A549 (cell line): ENCODE measurements around the gene ANKRD33. TPM values are rescaled to one million over a fixed set of nuclear protein-coding genes. Genes with fewer than 3 reads are reported as not detected.

Experiments used
- ATAC-seq, 2 experiments: fragments of 200-7000 bp in 1 of 2; fragments of >200 bp in 1 of 2; cut with Nextera tagmentation in 1 of 2; cut with Tn5 transposase in 1 of 2; 3 replicates each; pipeline versions ENCODE4 v1.8.0 to v1.9.1; 2018 to 2020; ENCODE audit warnings: mild to moderate bottlenecking in 1 of 2, moderate library complexity in 1 of 2
- CTCF ChIA-PET: fragments of 300-600 bp; sonication (Branson Sonifier 250); formaldehyde crosslinking; extraction: SDS; loops from one replicate; lab custom pipeline; 2021; ENCODE audit warnings: antibody characterized with exemption, inconsistent platforms; lab: Yijun Ruan, JAX
- POLR2A ChIA-PET: fragments of 350-600 bp; formaldehyde crosslinking; extraction: SDS; loops from one replicate; lab custom pipeline; 2021; ENCODE audit warnings: antibody characterized with exemption, inconsistent platforms; lab: Yijun Ruan, JAX
- DNase-seq, 2 experiments: peaks; one replicate each; pipeline versions ENCODE4 v3.0.0 to v3.0.0-alpha.2; 2011 to 2016; ENCODE audit warnings: low read depth in 1 of 2, low spot score in 1 of 2
- FAIRE-seq: peaks from 2 replicates; lab custom pipeline; 2011; peaks lifted over from hg19 to GRCh38; lab: Jason Lieb, UNC
- H3K27ac ChIP-seq, 2 experiments: fragments of >200 bp; sonication (Bioruptor Twin); formaldehyde crosslinking; 3 replicates each; pipeline ENCODE4 v1.5.1; 2016 to 2017
- H3K4me1 ChIP-seq: fragments of >200 bp; sonication (Bioruptor Twin); formaldehyde crosslinking; 3 replicates; pipeline ENCODE4 v1.6.1; 2016
- H3K4me2 ChIP-seq: fragments of >200 bp; sonication (Bioruptor Twin); formaldehyde crosslinking; 3 replicates; pipeline ENCODE4 v1.6.1; 2016
- H3K4me3 ChIP-seq: fragments of >200 bp; sonication (Bioruptor Twin); formaldehyde crosslinking; 3 replicates; pipeline ENCODE4 v1.5.1; 2016
- H3K9me3 ChIP-seq: fragments of >200 bp; sonication (Bioruptor Twin); formaldehyde crosslinking; 3 replicates; pipeline ENCODE4 v1.6.1; 2016
- CBX2 ChIP-seq: fragments of 200-600 bp; sonication (generic); IDR thresholded peaks from 2 replicates; pipeline ENCODE4 v1.6.1; 2016; ENCODE audit warnings: low read depth, mild to moderate bottlenecking, borderline replicate concordance
- CHD2 ChIP-seq: fragments of 150-350 bp; IDR thresholded peaks from 2 replicates; pipeline ENCODE4 v1.6.1; 2014; ENCODE audit warnings: low read length; ENCODE audit not compliant: partially characterized antibody
- CHD4 ChIP-seq: fragments of 200-600 bp; sonication (generic); IDR thresholded peaks from 2 replicates; pipeline ENCODE4 v1.6.1; 2016; ENCODE audit warnings: antibody characterized with exemption, mild to moderate bottlenecking, borderline replicate concordance
- FOSB ChIP-seq: fragments of 250-450 bp; sonication (Bioruptor Pico); IDR thresholded peaks from 2 replicates; pipeline ENCODE4 v1.5.0; 2020; ENCODE audit warnings: mild to moderate bottlenecking, moderate library complexity
- FOXS1 ChIP-seq: fragments of 250-450 bp; sonication (Bioruptor Pico); IDR thresholded peaks from 2 replicates; pipeline ENCODE4 v1.5.0; 2020; ENCODE audit warnings: mild to moderate bottlenecking, moderate library complexity
- HES2 ChIP-seq: fragments of >200 bp; sonication (Bioruptor Twin); formaldehyde crosslinking; IDR thresholded peaks from 2 replicates; pipeline ENCODE4 v1.6.1; 2016
- HEYL ChIP-seq: fragments of 250-450 bp; sonication (Bioruptor Pico); IDR thresholded peaks from 2 replicates; pipeline ENCODE4 v1.8.0; 2021; ENCODE audit warnings: mild to moderate bottlenecking, moderate library complexity
- JUNB ChIP-seq: fragments of >200 bp; sonication (Bioruptor Twin); formaldehyde crosslinking; IDR thresholded peaks from 2 replicates; pipeline ENCODE4 v1.6.1; 2016
- KDM1A ChIP-seq: fragments of 200-600 bp; sonication (generic); IDR thresholded peaks from 2 replicates; pipeline ENCODE4 v1.6.1; 2016; ENCODE audit warnings: low read depth, mild to moderate bottlenecking
- KDM5A ChIP-seq: fragments of 200-600 bp; sonication (generic); IDR thresholded peaks from 2 replicates; pipeline ENCODE4 v1.6.1; 2016; ENCODE audit warnings: antibody characterized with exemption, mild to moderate bottlenecking
- MAX ChIP-seq: IDR thresholded peaks from 2 replicates; pipeline ENCODE4 v1.6.1; 2012
- NFE2L2 ChIP-seq: fragments of 150-350 bp; conservative IDR thresholded peaks from 2 replicates; pipeline ENCODE4 v1.6.1; 2014; ENCODE audit warnings: low read length
- NPAS2 ChIP-seq: fragments of 250-450 bp; sonication (Bioruptor Pico); IDR thresholded peaks from 2 replicates; pipeline ENCODE4 v1.8.0; 2022; ENCODE audit warnings: mild to moderate bottlenecking, moderate library complexity, borderline replicate concordance
- NR3C1 ChIP-seq: fragments of >200 bp; sonication (Bioruptor Twin); formaldehyde crosslinking; IDR thresholded peaks from 3 replicates; pipeline ENCODE4 v1.6.1; 2017
- PBX3 ChIP-seq: IDR thresholded peaks from 2 replicates; pipeline ENCODE4 v1.6.1; 2012
- POLR2A ChIP-seq: IDR thresholded peaks from 2 replicates; pipeline ENCODE4 v1.6.1; 2012; ENCODE audit warnings: mild to moderate bottlenecking, low read length
- RCOR1 ChIP-seq: fragments of 150-350 bp; IDR thresholded peaks from 2 replicates; pipeline ENCODE4 v1.6.1; 2014; ENCODE audit warnings: antibody characterized with exemption, low read length, low read depth
- SMC3 ChIP-seq: fragments of >200 bp; sonication (Bioruptor Twin); formaldehyde crosslinking; IDR thresholded peaks from 3 replicates; pipeline ENCODE4 v1.6.1; 2018; ENCODE audit warnings: inconsistent platforms
- SREBF2 ChIP-seq: fragments of 450-650 bp; IDR thresholded peaks from 2 replicates; pipeline ENCODE4 v1.6.1; 2014; ENCODE audit warnings: mild to moderate bottlenecking, moderate library complexity
- TP53 ChIP-seq: fragments of 250-450 bp; sonication (Bioruptor Pico); IDR thresholded peaks from 2 replicates; pipeline ENCODE4 v1.5.0; 2021; ENCODE audit warnings: mild to moderate bottlenecking, moderate library complexity
- ZC3H11A ChIP-seq: fragments of 450-650 bp; IDR thresholded peaks from 2 replicates; pipeline ENCODE4 v1.6.1; 2014; ENCODE audit warnings: antibody characterized with exemption, mild to moderate bottlenecking
- ZFP36 ChIP-seq: fragments of 450-650 bp; IDR thresholded peaks from 2 replicates; pipeline ENCODE4 v1.6.1; 2014; ENCODE audit warnings: borderline replicate concordance; ENCODE audit not compliant: partially characterized antibody
- ZSCAN20 ChIP-seq: fragments of 250-450 bp; sonication (Bioruptor Pico); IDR thresholded peaks from 2 replicates; pipeline ENCODE4 v1.8.0; 2022; ENCODE audit warnings: mild to moderate bottlenecking, moderate library complexity
- WGBS: methylation state at CpG from one replicate; pipeline ENCODE4 v1.1.6; 2017; ENCODE audit errors: missing lambda C conversion rate; 5-methylcytosine and 5-hydroxymethylcytosine counted together
- polyA plus RNA-seq, 4 experiments: library from polyadenylated mRNA; depleted of rRNA in 3 of 4; stranded (reverse); fragments of >200 nt; fragmentation: RNase III in 1 of 4; extraction: RNeasy Plus Mini Kit Qiagen cat#74134 plus additional on column Dnase treatment in 1 of 4; gene quantifications; 2 replicates in 3 of 4; 3 replicates in 1 of 4; pipeline ENCODE4 v1.2.3, GENCODE V29; 2011 to 2017
- TF ChIP-seq, protein P1 (sequence below): fragments of 250-450 bp; sonication (Bioruptor Pico); IDR thresholded peaks from 2 replicates; pipeline ENCODE4 v1.5.0; 2021; ENCODE audit warnings: mild to moderate bottlenecking, moderate library complexity, borderline replicate concordance

Gene ANKRD33
- polyA plus RNA-seq, 2 of the 4 experiments (the other 2 are of a cell fraction), result not detected

DNA sequence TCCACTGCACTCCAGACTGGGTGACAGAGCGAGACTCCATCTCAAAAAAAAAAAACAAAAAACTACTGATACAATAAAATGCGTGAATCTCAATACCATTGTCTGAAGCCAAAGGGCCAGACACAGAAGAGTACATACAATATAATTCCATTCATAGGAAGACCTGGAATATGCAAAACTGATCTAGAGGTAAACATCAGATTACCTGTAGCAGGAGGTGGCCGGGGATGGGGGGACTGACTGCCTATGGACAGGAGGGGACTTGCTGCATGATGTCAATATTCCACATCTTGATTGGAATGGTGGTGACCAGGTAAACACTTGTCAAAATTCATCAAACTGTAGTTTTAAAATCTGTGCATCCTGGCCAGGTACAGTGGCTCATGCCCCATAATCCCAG is 26.9 kb upstream of the ANKRD33 start:
- H3K27ac ChIP-seq, result no peak overlapping the region
- no peaks in the 10 kb centered on the region for H3K9me3 ChIP-seq
- CTCF ChIA-PET, result interaction anchor here (1.1 to 4.5 kb wide), 5 partner anchors 9 to 441 kb away, joined by 3 to 28 read pairs (median 4); no protein-coding TSS in a partner anchor
- 64% methylated on average over 3 of the region's 3 CpGs for WGBS
- ATAC-seq, result no peak
- TF ChIP-seq MAX (no peak), CHD4 (no peak)
- TF ChIP-seq, protein P1, sequence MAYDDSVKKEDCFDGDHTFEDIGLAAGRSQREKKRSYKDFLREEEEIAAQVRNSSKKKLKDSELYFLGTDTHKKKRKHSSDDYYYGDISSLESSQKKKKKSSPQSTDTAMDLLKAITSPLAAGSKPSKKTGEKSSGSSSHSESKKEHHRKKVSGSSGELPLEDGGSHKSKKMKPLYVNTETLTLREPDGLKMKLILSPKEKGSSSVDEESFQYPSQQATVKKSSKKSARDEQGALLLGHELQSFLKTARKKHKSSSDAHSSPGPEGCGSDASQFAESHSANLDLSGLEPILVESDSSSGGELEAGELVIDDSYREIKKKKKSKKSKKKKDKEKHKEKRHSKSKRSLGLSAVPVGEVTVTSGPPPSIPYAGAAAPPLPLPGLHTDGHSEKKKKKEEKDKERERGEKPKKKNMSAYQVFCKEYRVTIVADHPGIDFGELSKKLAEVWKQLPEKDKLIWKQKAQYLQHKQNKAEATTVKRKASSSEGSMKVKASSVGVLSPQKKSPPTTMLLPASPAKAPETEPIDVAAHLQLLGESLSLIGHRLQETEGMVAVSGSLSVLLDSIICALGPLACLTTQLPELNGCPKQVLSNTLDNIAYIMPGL, result no peak
- TF ChIP-seq, all 56 proteins: peak for 0
- FAIRE-seq (no peak), DNase-seq (no peak)
- POLR2A ChIA-PET, result no interaction called here
- H3K4me2 ChIP-seq, result no peak overlapping the region
- H3K4me3 ChIP-seq, result no peak overlapping the region
- H3K4me1 ChIP-seq, result no peaks in the 10 kb centered on the region

GRCh38 chr12:51862947-51863346 is 25.0 kb upstream of the ANKRD33 start:
- Histone ChIP-seq H3K4me3 (no peak overlapping the region), H3K4me1 (no peaks in the 10 kb centered on the region), H3K4me2 (no peak overlapping the region), H3K9me3 (no peaks in the 10 kb centered on the region), H3K27ac (no peak overlapping the region)
- CTCF ChIA-PET, result interaction anchor here (1.3 to 4.5 kb wide), 5 partner anchors 12 to 60 kb away, joined by 3 to 28 read pairs (median 4); no protein-coding TSS in a partner anchor
- POLR2A ChIA-PET, result no interaction called here
- no peak for FAIRE-seq
- peak in 1 of 2 experiments; percentile 14; a peak in 2 of 6 replicates for ATAC-seq
- WGBS, result 56% methylated on average over 4 of the region's 4 CpGs
- no peak for DNase-seq
- TF ChIP-seq CBX2 (no peak), MAX (no peak), ZFP36 (no peak), SMC3 (no peak), POLR2A (no peak), FOXS1 (no peak), CHD2 (no peak), NR3C1 (no peak), ZC3H11A (no peak), KDM5A (no peak), RCOR1 (no peak), NPAS2 (CRISPR knock-in tag) (no peak), HEYL (CRISPR knock-in tag) (no peak)

- FAIRE-seq, result no peak
- ChIA-PET POLR2A (no interaction called here), CTCF (interaction anchor here (1.3 to 4.5 kb wide), 5 partner anchors 12 to 59 kb away, joined by 3 to 28 read pairs (median 4); no protein-coding TSS in a partner anchor)
- no peak for ATAC-seq
- no peak for TF ChIP-seq HEYL (CRISPR knock-in tag)
- no peak for TF ChIP-seq KDM1A
- no peak for TF ChIP-seq PBX3
- no peak for TF ChIP-seq CHD2
- no peak for TF ChIP-seq HES2
- no peak for TF ChIP-seq FOSB (CRISPR knock-in tag)
- TF ChIP-seq TP53 (CRISPR knock-in tag), result no peak
- TF ChIP-seq, protein P1, result no peak
- TF ChIP-seq MAX, result no peak
- TF ChIP-seq NFE2L2, result no peak
- no peak for TF ChIP-seq JUNB
- TF ChIP-seq ZSCAN20 (CRISPR knock-in tag), result no peak
- no peak for TF ChIP-seq SREBF2
- Histone ChIP-seq H3K9me3 (no peaks in the 10 kb centered on the region), H3K4me2 (no peak overlapping the region), H3K27ac (no peak overlapping the region), H3K4me1 (no peaks in the 10 kb centered on the region), H3K4me3 (no peak overlapping the region)
- DNase-seq, result no peak
- WGBS, result 73% methylated on average over 15 of the region's 17 CpGs
Measured at GRCh38 chr12:51863363-51863932, 24.5 kb upstream of the ANKRD33 start.
